T-helper 1 cell treated with Interleukin-12 subunit alpha and Interleukin-12 subunit beta and Interleukin-4 antibody, amounts not matched to agents 30 μg/mL and 1 μg/mL, for 36 hours (primary cell): ENCODE results near the gene IGF1R.
"Not testable (repeated sequence)": the region's sequence is repeated elsewhere in the genome, so short reads cannot be mapped to it uniquely, and the experiment has no call there.

Experiments used
- H3K27ac Mint-ChIP-seq: one replicate; pipeline ENCODE4 v1.8.0; 2021; ENCODE audit warnings: mild to moderate bottlenecking, mixed read lengths
- H3K27me3 Mint-ChIP-seq: one replicate; pipeline ENCODE4 v1.8.0; 2021; ENCODE audit warnings: low read depth, mixed read lengths
- H3K36me3 Mint-ChIP-seq: one replicate; pipeline ENCODE4 v1.8.0; 2021; ENCODE audit warnings: low read depth, mixed read lengths
- H3K4me1 Mint-ChIP-seq: one replicate; pipeline ENCODE4 v1.8.0; 2021; ENCODE audit warnings: low read depth, mixed read lengths
- H3K4me3 Mint-ChIP-seq: one replicate; pipeline ENCODE4 v1.8.0; 2021; ENCODE audit warnings: mild to moderate bottlenecking, moderate library complexity, mixed read lengths
- H3K9me3 Mint-ChIP-seq: one replicate; pipeline ENCODE4 v1.8.0; 2021; ENCODE audit warnings: mixed read lengths

The IGF1R gene

DNA sequence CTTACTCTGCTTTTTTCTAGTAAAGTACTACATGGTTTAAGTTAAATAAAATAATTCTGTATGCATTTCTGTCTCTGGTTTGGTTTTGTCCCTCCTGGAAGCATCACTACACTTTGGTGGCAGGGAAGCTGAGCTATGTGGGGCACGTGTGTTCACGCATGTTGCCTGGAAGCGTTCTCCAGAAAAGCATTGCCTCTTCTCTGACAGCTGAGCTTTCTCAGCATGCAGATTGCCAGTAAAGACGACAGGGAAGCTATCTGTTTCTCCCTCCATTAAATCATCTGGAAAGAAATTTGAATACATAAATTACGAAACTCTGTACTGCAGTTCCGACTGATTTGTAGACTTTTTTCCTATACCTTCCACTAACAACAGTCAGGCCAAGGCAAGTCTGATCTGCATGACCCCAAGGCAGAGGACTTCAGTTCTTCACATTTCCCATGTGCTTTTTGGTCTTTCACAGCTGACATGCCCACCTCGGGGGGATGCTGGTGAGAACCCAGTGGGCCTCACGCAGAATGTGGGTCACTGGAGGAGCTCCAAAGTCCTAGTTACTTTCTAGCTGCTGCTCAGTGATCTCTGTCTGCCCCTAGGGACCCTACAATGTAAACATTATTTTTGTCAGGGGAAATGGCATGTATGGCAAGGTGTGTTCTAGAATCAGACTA, 316.3 kb downstream of the IGF1R start:
- H3K4me1 Mint-ChIP-seq: no peaks in the 10 kb centered on the region
- H3K27me3 Mint-ChIP-seq: no peaks in the 10 kb centered on the region
- H3K27ac Mint-ChIP-seq: no peak overlapping the region
- H3K36me3 Mint-ChIP-seq: peaks cover 21% of the 10 kb centered on the region
- no peak overlapping the region for H3K4me3 Mint-ChIP-seq
- peaks cover 21% of the 10 kb centered on the region for H3K9me3 Mint-ChIP-seq

DNA sequence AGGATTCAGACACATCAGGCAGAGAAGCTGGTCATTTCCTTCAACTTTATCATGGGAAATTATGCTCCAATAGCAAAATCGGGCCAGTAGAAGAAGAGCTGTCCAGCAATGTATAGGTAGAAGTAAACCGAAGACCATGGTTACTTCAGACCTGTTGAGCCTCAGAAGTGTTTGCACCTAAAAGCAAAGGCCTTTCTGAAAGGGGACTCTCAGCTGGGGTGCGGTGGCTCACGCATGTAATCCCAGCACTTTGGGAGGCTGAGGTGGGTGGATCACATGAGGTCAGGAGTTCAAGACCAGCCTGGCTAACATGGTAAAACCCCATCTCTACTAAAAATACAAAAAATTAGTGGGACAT, 316.8 kb downstream of the IGF1R start:
- peaks cover 21% of the 10 kb centered on the region for H3K9me3 Mint-ChIP-seq
- H3K27me3 Mint-ChIP-seq, H3K27ac Mint-ChIP-seq, H3K4me3 Mint-ChIP-seq, H3K4me1 Mint-ChIP-seq: not testable (repeated sequence)
- H3K36me3 Mint-ChIP-seq: peaks cover 21% of the 10 kb centered on the region

DNA sequence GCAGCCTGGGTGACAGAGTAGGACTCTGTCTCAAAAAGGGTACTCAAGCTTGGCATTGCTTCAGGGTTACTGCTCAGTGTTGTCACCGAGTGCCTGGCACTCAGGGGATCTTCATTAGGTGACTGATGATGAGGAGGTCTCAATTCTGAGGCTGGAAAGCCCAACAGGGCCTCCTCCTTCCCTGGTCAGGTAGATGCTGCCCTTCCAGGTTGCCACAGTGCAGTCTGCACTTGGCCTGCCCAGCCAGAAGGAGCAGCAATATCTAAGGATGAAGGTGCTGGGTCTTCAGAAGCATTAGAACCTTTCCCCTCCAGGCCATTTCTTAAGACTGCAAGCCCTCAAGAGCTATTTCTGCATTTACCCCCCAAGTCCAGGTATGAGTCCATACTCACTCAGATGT, 317.3 kb downstream of the IGF1R start:
- Mint-ChIP-seq H3K9me3 (peaks cover 21% of the 10 kb centered on the region), H3K4me1 (no peaks in the 10 kb centered on the region), H3K27ac (no peak overlapping the region), H3K36me3 (peaks cover 21% of the 10 kb centered on the region), H3K4me3 (no peak overlapping the region), H3K27me3 (no peaks in the 10 kb centered on the region)

DNA sequence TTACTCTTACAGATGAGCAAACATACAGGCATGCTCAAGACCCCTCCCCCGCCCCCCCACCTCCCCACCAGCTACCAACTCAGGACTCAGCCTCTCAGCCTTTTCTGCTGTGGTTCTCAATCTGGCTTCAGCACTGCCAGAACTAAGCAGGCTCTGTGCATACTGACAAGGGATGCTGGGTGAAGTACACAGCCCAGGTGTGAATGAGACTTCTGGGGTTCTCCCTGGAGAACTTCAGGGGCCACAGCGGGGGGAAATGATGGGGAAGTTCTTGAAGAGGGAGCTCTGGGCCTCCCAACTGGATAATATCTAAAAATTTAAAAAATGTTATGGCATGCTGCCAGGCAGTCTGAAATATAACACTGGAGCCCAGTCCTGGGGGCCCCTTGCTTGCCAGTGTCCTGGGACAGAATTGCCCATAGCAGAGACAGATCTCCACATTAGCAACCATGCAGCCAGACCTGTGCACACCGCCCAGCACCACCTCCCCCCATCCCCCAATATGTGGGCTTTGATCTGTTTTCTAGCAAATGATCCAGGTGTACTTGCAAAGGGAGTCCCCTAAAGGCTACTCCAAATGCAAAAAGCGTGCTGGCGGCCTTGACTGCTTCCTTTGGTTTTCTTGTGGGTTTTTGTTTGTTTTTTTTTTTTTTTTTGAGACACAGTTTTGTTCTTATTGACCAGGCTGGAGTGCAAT, 317.9 kb downstream of the IGF1R start:
- Mint-ChIP-seq H3K36me3 (peaks cover 16% of the 10 kb centered on the region), H3K27me3 (no peaks in the 10 kb centered on the region)

DNA sequence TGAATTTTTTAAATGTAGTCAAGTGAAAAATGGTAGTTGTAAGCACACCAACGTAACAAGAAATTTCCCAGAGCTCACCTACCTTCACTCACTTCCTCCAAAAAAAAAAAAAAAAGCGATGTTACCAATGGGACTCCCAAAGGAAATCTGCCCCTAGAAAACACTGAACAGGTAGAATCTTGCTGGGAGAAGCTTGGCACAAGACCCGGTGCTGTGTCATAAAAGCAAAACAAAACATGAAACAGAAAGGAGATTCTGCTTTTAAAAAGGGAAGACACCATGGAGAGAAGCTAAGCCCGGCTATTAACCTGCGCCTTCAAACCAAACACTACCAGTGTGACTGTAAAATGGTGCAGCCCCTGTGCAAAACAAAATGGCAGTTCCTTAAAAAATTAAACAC, 318.8 kb downstream of the IGF1R start:
- peaks cover 8% of the 10 kb centered on the region for H3K9me3 Mint-ChIP-seq
- peaks cover 9% of the 10 kb centered on the region for H3K36me3 Mint-ChIP-seq
- H3K4me1 Mint-ChIP-seq: no peaks in the 10 kb centered on the region
- H3K4me3 Mint-ChIP-seq: no peak overlapping the region
- H3K27ac Mint-ChIP-seq: no peak overlapping the region
- H3K27me3 Mint-ChIP-seq: no peaks in the 10 kb centered on the region

More for the DNA sequence above, 317.9 kb downstream of the IGF1R start:
- no peaks in the 10 kb centered on the region for H3K4me1 Mint-ChIP-seq
- H3K27ac Mint-ChIP-seq: no peak overlapping the region
- H3K4me3 Mint-ChIP-seq: no peak overlapping the region
- H3K9me3 Mint-ChIP-seq: peaks cover 17% of the 10 kb centered on the region

DNA sequence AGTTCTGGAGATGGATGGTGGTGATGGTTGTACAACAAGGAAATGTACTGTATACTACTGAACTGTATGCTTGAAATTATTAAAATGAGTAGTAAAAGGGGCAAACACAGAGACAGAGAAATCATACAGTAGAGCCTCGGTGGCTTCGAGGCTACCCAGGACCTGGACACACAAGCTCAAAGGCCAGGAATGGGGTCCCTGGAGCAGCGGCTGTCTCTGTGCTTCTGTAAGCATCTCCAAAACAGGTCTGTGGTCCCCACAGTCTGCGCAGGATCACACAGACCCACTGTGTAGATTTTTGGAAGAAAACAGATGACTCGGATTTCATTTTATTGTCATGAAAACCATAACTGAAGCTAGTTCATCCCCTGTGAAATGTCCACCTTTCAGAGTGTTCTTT, 319.6 kb downstream of the IGF1R start:
- Mint-ChIP-seq H3K4me1 (no peaks in the 10 kb centered on the region), H3K4me3 (no peak overlapping the region), H3K9me3 (peaks cover under 1% of the 10 kb centered on the region), H3K27me3 (no peaks in the 10 kb centered on the region), H3K36me3 (peaks cover 3% of the 10 kb centered on the region), H3K27ac (no peak overlapping the region)

DNA sequence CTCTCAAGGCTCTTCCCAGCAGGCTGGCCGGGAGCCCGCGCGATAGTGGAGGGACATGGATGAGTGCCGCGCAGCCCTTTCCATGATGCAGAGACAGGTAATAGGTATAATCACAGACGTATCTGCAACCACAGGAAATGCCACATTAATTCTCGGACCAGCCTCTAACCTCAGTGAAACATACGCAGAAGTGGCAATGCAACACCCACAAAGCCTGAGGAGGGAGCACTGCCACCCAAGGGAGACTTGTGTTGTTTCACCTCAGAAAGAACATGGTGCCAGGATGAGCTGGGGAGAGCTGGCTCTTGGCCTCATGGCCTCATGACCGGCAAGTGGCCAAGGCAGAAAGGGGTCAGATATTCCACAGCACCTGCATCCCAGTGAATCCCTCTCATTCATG, 320.2 kb downstream of the IGF1R start:
- Mint-ChIP-seq H3K4me3 (no peak overlapping the region), H3K4me1 (no peaks in the 10 kb centered on the region), H3K9me3 (no peaks in the 10 kb centered on the region), H3K27me3 (peaks cover 2% of the 10 kb centered on the region), H3K27ac (no peak overlapping the region), H3K36me3 (no peaks in the 10 kb centered on the region)

DNA sequence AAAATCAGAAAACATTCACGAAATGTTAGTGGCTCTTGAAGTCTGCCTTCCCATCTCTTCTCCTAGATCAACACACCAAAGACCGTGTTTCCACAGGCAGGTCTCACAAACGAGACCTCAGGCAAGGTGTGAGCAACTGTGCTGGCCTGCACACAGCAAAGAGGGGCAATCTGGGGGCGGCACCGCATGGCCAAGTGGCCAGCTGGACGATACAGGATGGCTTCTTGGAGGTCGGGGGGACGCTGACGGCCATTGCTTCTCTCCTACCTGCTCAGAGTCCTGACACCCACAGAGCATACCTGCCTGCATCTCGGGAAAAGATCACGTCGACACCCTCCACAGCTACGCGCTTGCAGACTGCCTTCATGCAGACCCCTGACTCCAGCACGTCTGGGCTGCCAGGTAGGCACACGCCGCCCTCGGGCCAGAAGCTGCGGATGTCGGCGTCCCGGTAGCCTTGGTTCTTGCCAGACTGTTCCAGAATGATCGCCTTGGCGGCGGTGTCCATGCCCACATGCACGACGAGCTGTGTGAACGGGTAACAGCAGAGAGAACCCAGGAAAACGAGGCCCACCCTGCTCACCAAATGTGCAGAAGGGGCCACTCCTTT, 320.9 kb downstream of the IGF1R start:
- no peak overlapping the region for H3K27ac Mint-ChIP-seq
- H3K27me3 Mint-ChIP-seq: peaks cover 4% of the 10 kb centered on the region
- no peaks in the 10 kb centered on the region for H3K36me3 Mint-ChIP-seq
- no peak overlapping the region for H3K4me3 Mint-ChIP-seq
- no peaks in the 10 kb centered on the region for H3K9me3 Mint-ChIP-seq
- H3K4me1 Mint-ChIP-seq: no peaks in the 10 kb centered on the region

DNA sequence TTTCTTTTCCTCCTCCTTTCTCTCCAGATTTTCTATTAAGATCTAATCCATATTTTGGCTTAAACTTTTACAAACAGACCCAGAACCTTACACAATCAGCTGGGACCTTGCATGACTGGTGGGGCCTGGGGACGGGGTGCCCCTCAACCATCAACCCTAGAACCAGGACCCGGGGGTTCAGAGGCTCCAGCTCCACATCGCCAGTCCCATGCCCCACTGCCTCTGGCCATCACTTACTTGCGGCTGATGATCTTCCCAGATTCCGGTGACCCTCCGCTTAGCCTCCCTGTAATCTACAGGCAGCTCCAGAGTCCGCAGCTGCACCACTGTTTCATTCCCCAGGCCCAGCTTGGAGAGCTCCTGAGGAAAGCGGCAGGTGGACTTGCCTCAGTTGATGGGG, 322.5 kb downstream of the IGF1R start:
- H3K27me3 Mint-ChIP-seq: peaks cover 4% of the 10 kb centered on the region
- no peak overlapping the region for H3K27ac Mint-ChIP-seq
- no peak overlapping the region for H3K4me3 Mint-ChIP-seq
- no peaks in the 10 kb centered on the region for H3K4me1 Mint-ChIP-seq
- no peaks in the 10 kb centered on the region for H3K36me3 Mint-ChIP-seq
- H3K9me3 Mint-ChIP-seq: no peaks in the 10 kb centered on the region

DNA sequence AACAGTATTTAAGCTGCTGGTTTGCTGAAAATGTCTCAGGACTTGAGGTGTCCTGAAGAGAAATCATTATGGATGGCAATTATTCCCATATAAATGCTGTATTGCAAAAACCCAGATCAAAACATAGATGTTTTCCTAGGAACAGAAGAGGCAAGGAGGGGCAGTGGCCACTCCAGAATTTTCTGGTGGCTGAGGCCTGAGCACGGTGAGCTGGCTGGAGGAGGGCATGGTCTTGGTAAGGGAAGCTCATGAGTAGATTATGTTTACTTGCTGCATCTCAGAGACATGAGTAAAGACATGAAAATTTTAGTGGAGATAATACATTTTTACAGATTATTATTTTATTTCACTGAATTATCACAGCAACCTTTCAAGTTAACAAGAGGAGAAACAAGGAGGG, 328.2 kb downstream of the IGF1R start:
- no peaks in the 10 kb centered on the region for H3K9me3 Mint-ChIP-seq
- H3K27ac Mint-ChIP-seq: no peak overlapping the region
- H3K36me3 Mint-ChIP-seq: no peaks in the 10 kb centered on the region
- H3K4me3 Mint-ChIP-seq: no peak overlapping the region
- H3K27me3 Mint-ChIP-seq: peaks cover 4% of the 10 kb centered on the region
- no peaks in the 10 kb centered on the region for H3K4me1 Mint-ChIP-seq

DNA sequence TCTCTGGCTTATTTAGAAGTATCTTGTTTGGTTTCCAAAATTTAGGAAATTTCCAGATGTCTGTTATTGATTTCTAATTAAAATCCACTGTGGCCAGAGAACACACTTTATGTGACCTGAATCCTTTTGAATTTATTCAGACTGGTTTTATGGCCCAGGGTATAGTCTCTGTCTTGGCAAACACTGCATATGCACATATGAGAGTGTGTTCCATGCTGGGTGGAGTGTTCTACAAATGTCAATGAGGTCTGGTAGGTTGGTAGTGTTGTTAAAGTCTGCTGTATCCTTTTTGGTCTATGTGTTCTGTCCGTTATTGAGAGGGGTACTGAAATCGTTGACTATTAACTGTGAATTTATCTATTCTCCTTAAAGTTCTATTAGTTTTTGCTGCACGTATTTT, 329.1 kb downstream of the IGF1R start:
- Mint-ChIP-seq H3K9me3 (no peaks in the 10 kb centered on the region), H3K4me3 (no peak overlapping the region), H3K36me3 (no peaks in the 10 kb centered on the region), H3K4me1 (no peaks in the 10 kb centered on the region), H3K27me3 (peaks cover 4% of the 10 kb centered on the region), H3K27ac (no peak overlapping the region)

DNA sequence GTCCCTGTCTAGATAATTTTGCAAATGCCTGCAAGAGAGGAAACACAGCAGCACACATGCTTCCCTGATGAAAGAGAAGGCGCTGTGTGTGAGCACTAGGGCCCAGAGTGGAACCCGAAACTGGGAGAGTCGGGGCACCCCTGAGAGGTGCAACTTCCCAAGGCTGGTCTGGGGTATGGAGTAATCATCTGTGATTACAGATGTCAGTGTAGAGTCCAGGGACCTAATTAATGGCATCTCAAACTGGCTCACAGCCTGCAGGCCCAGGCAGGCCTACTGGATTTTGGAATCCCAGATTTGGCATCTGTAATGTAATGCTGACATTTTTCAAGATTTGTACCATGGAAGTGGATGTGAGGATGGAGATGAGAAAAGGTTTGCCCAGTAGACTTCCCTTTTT, 329.8 kb downstream of the IGF1R start:
- no peaks in the 10 kb centered on the region for H3K36me3 Mint-ChIP-seq
- H3K27me3 Mint-ChIP-seq: peaks cover 4% of the 10 kb centered on the region
- H3K9me3 Mint-ChIP-seq: no peaks in the 10 kb centered on the region
- H3K4me3 Mint-ChIP-seq: no peak overlapping the region
- no peak overlapping the region for H3K27ac Mint-ChIP-seq
- H3K4me1 Mint-ChIP-seq: no peaks in the 10 kb centered on the region

DNA sequence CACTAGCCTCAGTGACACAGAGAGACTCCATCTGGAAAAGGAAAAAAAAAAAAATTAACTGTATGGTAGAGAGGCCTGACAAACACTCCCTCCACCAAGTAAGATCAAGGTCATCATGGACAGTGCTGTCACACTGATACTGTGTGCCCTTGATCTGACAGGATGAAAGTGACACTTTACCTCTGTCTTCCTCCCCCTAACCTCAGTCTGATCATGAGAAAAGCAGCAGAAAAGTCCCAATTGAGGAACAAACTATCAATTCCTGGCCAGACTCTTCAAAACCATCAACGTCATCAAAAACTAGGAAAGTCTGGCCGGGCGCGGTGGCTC, 332.5 kb downstream of the IGF1R start:
- Mint-ChIP-seq H3K9me3 (peaks cover 5% of the 10 kb centered on the region), H3K36me3 (no peaks in the 10 kb centered on the region), H3K27ac (no peak overlapping the region), H3K4me1 (no peaks in the 10 kb centered on the region), H3K27me3 (no peaks in the 10 kb centered on the region), H3K4me3 (no peak overlapping the region)

DNA sequence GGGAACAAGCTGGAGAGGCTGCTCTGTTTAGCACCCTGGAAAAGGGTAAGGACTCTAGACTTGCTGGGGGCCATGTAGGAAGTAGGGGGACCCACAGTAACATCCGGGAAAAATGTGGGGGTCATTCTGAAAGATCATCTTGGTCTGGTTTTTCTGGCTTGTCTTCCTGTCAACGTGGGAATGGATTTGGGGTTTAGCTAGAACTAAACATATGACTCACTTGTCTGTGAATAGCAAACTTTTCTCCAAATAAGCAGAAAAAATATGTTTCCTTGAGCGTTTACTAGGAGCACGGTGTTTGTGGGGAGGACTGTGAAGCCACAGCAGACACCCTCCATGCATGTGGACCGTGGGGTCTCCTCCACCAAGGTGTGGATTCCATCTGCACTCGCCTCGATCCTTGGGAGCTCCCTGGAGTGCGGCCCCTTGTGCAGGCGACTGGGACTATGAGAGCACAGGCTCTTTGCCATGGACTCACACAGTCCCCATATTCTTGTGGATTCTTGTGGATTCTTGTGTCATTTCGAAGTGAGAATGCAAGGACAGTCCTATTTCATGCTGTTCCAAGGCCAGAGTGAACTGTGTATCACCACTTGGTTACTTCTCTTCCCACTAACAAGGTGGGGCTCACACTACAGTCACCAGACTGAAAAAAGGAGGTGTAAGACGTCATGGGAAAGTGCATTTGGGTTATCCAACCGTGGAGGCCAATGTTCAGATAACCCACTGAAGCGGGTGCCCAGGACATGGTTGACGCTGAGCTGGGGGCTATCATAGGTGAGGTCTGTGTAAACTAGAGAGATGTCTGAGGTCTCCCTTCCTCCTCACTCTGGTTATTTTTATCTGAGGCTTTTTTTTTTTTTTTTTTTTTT, 333.7 kb downstream of the IGF1R start:
- no peak overlapping the region for H3K27ac Mint-ChIP-seq
- H3K9me3 Mint-ChIP-seq: peaks cover 14% of the 10 kb centered on the region
- no peaks in the 10 kb centered on the region for H3K27me3 Mint-ChIP-seq
- no peak overlapping the region for H3K4me3 Mint-ChIP-seq
- H3K4me1 Mint-ChIP-seq: no peaks in the 10 kb centered on the region
- peaks cover 3% of the 10 kb centered on the region for H3K36me3 Mint-ChIP-seq

DNA sequence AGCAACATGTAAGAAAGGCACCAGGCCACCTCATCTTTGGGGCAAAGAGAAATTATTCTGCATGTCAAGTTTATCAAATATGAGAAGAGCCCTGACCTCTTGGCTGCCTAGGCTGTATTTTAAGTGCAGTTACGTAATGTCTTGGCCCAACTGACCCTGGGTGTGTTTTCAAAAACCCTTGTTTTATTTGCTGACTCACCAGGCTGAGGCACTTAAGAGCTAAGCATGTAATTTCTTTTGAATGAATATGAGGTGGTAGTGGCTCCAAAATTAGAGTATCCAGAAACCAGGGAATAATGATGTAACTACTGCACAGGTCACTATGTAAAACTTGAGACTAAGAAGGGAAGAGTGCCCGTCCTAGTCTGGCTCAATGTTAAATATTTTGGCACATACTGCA, 335.0 kb downstream of the IGF1R start:
- Mint-ChIP-seq H3K4me3 (no peak overlapping the region), H3K27me3 (no peaks in the 10 kb centered on the region), H3K27ac (no peak overlapping the region), H3K4me1 (no peaks in the 10 kb centered on the region), H3K9me3 (peaks cover 14% of the 10 kb centered on the region), H3K36me3 (peaks cover 3% of the 10 kb centered on the region)
